NCI-H345 (cell line): Measurements from ENCODE around the gene TRIM25.

Experiments used
- DNase-seq: peaks from one replicate; lab custom pipeline; 2025; lab: John Stamatoyannopoulos, UW

Gene TRIM25

DNA sequence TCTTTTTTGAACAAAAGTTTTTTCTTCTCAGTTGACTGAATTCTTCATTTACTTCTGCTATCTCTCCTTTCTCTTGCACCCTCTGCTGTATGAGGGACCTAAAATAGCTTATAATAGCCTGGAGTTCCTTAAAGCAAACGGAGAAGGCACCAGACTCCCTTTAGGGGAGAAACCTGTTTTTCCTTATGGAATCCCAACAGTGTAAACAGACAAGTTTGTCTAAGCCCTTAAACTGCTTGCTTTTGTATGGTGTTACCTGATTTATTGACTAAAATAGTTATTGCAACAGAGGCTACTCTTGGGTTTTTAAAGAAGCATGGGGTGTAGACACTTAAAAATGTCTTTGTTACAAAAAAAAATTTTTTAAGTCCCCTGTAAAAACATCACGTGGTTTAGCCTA lies 12.9 kb upstream of the TRIM25 start:
- DNase-seq, result no peak

DNA sequence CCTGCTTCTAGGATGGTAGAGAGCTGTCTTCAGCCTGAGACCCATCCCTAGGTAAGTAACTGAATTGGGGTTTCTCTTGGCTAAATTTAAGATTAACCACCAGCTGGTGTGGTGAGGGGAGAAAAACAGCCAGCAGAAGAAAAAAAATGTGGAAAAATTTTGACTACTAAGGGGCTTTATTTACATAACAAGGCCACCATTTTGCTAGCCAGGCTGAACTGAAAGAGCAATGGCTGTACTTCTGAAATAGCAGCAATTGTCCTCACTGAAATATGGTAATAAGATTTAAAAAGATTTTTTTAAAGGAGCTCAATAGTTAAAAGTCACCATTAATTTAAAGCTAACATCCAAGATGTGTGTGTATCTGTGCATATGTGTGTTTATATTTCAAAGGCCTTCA lies 12.4 kb upstream of the TRIM25 start:
- DNase-seq, result no peak

DNA sequence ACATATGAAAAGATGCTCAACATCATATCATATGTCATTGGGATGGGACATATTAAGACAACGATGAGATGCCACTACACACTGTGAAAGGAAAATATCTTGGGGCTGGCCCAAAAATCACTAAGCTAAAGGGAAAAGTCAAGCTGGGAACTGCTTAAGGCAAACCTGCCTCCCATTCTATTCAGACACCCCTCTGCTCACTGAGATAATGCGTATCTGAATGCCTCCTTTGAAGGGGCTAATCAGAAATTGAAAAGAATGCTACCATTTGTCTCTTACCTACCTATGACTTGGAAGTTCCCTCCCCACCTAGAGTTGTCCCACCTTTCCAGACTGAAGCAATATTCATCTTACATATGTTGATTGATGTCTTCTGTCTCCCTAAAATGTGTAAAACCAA lies 11.2 kb upstream of the TRIM25 start:
- no peak for DNase-seq

DNA sequence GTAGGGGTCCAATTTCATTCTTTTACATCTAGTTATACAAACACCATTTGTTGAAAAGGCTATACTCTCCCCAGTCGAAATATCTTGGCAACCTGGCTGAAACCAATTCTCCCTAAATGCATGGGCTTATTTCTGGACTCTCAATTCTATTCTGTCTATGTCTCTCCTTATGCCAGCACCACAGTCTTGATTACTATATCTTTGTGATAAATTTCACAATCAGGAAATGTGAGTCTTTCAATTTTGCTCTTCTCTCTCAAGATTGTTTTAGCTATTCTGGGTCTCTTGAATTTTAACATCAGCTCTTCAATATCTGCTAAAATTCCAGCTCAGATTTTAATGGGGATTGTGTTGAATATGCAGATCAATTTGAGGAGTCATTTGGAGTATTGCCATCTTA lies 5.9 kb upstream of the TRIM25 start:
- DNase-seq, result no peak

DNA sequence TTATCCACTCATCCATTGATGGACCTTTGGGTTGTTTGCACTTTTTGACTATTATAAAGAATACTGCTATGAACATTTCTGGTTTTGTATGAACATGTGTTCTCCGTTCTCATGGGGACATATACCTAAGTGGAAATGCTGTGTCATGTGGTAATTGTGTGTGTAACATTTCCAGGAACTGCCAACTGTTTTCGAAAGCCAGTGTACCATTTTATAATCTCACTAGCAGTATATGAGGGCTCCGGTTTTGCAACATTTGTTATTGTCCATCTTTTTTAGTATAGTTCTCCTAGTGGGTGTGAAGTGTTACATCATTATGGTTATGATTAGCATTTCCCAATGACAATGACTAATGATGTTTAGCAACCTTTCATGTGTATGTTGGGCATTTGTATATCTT lies 5.1 kb upstream of the TRIM25 start:
- DNase-seq, result no peak

DNA sequence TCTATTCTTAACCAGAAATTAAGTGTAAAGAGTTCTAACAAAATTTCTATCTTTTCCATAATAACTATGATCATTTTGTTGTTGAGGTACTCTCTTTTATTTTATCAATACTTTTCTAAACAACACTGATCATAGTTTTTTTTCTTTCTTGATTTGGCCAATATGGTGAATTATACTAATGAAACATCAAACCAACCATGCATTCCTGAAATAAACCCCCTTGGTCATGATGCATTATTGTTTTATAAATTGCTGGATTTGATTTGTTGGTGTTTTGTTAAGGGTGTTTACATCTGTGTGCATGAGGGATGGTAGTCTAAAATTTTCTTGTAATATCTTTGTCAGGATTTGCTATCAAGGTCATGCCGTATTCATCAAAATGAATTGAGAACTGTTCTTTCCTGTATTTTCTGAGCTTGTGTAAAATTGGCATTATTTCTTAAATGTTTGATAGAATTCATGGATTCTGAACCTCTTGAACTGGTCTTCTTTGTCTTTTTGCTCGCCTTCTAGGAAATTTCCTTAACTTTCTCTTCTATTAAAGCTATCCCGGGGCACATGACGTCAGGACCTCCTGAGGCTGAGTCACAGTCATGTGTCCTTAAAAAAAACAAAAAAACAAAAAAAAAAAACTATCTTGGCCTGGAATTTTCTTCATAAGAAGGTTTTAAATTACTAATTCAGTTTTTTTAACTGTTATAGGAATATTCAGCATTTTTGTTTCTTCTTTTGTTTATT lies 3.9 kb upstream of the TRIM25 start:
- DNase-seq, result no peak

DNA sequence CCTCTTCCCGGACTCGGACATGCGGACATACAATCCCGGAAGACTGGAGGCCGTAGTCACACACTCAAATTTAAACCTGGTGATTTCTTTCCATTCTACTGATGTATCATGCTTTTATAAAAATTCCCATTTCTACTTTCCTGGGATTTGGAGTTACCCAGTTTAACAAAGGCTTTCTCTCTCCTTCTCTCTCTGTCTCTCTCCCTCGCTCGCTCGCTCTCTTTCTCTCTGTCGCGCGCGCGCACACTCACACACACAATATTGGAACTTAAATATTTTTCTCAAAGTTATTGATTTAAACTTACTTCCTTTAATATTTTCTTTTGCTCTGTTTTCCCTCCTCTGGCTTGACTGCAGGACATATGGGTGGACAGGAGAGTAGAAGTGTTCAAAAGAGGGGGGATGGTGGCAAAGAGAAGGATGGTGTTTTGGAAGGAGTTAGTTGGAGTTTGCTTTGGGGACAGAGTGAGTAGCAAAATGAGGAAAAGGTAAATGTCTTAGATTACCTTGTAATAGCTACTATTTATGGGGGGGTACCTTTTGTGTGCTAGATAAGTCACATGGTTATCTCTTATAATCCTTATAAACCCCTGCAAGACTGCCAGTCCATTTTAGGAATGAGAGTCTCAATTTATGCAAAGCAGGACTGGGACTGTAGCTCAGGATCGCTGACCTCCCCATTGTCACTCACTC lies 878 bp upstream of the TRIM25 start:
- peak; percentile 14 for DNase-seq

DNA sequence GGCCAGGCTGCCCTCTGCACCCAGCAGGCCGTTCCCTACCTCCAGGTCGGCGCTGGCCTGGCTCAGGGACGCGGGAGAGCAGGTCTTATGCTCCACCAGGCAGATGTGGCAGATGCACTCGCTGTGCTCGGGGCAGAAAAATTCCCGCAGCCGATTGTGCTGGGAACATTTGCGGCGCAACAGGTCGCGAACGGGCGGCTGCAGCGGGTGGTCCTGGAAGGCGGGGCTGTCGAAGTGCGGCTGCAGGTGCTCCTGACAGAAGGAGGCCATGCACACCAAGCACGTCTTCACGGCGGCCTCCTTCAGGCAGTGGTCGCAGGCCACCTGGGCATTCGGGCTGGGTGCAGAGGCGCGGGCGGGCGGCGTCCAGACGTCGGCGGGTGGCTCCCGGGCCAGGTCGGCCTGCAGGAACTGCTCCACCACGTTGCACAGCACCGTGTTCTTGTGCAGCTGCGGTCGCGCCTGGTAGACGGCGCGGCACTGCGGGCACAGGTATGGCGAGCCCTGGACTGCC lies 439 bp downstream of the TRIM25 start:
- DNase-seq, result peak; percentile 47

DNA sequence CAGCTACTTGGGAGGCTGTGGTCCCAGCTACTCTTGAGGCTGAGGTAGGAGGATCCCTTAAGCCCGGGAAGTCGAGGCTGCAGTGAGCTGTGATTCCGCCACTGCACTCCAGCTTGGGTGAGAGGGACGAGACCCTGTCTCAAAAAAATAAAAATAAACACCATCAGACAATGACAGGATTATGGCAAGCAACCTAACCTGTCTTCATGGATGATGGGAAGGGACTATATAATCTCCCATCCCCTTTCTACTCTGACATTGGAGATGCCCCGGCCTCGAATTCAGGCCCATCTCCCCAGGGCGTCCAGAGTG lies 893 bp downstream of the TRIM25 start:
- DNase-seq, result no peak

DNA sequence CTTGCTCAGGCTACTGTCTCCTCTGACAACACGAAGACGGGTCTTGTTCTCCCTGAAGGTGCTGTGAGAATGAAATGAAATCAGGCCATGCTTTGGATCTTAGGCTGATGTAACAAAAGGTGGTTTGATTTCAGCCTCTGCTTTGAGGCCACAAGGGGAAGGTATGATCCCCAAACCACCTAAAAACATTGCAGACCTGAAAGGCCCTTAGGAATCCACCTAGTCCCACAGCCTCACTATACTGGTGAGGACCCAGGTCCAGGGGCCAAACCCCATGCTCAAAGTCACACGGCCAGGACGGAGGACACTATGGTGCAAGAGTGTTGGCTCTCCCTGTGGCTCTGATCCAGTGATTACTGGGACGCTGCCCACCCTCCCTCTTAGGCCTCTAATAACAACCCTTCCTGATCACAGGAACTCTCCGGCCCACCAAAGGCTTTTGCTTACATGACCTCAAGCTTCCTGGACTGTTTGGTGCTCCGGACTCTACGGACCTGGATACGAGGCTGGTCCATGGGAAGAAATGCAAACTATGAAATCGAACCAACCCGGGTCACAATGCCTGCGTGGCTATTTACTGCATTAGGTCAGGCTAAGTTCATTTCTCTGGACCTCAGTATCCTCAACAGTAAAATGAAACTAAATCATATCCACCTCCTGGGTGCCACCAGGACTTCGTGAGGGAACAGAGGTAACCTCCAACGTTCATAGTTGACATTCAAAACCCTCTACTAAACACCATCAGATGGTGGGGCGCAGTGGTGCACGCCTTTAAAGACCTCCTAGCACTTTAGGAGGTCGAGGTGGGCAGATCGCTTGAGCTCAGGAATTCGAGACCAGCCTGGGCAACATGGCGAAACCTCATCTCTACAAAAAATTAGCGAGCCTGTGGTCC lies 1.5 kb downstream of the TRIM25 start:
- DNase-seq, result no peak

DNA sequence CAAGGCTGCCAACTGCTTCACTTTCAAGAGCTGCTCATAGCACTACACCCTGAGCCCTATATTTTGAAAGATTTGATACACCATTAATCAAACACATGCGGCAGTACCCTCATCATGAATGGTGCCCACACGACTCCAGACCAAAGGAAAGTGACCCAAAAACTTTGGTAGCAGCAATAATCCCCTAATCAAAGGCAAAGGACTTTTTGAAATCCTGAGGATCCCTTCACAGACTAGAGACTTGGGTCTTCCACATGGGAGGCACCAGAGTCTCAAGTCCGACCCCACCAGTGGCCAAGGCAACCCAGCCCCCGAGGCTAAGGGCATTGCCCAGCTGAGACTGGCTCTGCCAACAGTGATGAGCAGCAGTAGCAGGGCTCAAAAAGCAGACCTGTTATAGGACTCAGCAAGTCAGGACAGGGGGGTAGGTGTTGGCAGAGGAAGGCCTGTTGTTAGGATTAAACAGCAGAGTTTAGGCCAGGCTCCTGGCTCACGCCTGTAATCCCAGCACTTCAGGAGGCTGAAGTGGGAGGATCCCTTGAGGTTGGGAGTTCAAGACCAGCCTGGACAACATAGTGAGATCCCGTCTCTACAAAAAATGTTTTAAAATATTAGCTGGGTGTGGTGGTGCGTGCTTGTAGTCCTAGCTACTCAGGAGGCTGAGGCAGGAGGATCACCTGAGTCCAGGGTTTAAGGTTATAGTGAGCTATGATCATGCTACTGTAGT lies 3.2 kb downstream of the TRIM25 start:
- no peak for DNase-seq

DNA sequence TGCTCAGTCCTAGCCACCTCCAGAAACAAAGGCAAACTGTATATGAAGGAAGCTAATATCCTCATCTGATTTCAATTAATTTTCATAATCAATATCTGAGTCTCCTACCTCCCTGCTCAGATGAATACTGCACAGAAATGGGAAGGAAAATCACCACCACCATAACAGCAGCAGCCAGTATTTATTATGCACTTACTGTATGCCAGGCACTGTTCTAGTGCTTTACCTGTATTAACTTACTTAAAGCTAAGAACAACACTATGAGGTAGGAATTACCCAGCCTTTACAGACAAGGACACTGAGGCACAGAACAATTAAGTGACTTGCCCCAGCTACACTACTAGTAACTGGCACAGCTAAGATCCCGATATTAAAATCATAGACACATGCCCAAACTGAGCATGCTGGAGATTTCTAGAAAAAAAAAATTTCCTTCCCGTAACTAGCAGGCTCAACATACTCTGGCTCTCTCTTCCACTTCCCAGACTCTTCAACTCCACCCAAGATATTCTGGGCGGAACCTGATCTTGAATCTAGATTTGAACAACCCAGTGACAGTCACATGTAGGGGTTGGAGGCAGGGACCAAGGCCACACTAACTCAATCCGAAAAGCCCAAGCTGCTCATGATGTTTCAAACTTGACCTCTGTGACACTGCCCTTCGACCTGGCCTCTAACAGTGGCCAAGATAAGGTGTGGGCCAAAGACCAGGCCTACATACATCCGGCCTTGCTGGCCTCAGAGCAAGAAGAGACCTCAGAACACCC lies 3.9 kb downstream of the TRIM25 start:
- no peak for DNase-seq

DNA sequence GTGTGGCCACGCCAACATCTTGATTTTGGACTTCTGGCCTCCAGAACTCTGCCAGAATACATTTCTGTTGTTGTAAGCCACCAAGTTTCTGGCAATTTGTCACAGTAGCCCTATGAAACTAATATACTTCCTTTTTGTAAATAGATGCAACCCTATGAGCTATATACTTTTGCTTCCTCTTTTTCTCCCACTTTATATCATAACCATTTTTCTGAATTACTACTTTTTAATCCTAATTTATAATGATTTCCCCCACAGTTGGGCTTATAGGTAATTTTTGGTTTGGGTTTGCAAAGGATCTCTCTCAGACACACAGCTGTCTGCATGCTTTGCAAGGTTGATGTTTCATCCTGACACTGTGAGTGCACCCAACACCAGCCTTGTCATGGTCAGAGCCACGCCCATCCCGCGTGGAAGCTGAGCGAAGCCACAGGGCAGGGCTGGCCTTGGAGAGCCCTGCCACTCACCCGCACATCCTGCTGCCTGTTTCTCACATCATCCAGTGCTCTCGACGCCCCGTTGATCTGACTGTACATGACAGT lies 5.8 kb downstream of the TRIM25 start:
- no peak for DNase-seq

DNA sequence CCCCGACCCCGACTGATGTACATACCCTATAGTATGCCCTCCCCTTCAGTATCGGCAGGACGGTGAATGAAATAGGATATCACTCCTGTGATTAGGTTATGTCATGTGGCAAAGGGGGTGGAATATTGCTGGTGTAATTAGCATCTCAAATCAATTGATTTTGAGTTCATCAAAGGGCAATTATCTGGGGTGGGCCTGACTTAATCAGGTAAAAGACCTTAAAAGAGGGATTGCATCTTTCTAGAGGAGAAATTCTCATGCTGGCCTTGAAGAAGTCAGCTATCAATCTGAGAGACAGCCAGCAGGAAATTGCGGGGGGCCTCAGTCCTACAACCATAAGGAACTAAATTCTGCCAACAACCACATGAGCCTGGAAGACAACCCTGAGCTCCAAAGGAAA lies 10.3 kb downstream of the TRIM25 start:
- DNase-seq, result no peak

DNA sequence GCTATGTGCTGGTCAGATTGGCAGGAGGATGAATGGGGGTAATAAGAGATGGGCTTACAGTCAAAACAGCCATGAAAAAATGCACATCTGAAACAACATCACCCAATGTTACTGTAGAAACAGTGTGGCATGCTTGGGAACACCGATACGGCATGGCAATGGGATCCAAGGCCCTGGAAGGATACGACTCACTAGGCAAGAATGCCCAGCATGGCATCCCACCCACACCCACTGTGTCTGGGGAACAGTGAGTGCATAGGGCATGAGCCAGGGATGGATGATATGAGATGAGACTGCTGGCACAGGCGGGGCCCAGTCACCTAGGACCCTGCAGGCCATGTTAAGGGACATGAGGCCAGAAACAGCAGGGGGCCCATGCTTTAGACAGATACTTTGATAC lies 11.5 kb downstream of the TRIM25 start:
- no peak for DNase-seq

DNA sequence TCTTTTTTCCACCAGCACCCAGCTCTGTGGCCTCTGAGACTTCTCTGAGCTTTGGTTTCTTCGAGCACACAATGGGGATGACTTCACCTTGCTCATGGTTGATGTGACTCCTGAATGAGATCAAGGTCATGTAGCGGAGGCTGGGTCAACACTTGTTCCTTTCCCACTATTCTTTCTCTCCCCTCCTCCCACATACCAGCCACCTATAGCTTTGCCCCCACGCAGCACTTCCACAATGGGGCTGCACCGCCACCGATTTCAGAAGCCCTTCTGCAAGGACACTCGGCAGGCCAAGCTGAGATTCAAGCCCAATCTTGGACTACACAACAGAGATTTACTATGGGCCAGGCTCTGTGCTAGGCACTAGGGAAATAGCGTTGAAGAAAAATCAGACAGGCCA lies 14.4 kb downstream of the TRIM25 start:
- no peak for DNase-seq

DNA sequence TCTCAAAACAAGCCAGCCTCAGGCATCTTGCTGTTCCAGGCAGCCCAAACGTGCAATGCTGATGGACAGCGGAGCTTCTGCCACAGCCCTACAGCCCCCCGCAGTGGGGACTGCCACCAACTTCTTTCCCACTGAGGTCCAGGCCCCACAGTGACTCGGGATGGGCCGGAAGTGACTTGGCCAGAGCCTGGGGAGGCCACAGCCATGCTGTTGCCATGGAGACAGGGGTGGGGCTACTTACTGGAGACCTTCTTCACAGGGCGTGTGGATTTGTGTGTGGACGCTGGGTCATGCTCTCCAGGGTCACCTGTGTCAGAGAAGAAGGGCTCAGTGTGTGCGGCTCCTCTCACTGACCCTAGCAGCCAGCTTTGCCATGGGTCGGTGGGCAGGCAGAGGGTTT lies 15.0 kb downstream of the TRIM25 start:
- DNase-seq, result no peak

DNA sequence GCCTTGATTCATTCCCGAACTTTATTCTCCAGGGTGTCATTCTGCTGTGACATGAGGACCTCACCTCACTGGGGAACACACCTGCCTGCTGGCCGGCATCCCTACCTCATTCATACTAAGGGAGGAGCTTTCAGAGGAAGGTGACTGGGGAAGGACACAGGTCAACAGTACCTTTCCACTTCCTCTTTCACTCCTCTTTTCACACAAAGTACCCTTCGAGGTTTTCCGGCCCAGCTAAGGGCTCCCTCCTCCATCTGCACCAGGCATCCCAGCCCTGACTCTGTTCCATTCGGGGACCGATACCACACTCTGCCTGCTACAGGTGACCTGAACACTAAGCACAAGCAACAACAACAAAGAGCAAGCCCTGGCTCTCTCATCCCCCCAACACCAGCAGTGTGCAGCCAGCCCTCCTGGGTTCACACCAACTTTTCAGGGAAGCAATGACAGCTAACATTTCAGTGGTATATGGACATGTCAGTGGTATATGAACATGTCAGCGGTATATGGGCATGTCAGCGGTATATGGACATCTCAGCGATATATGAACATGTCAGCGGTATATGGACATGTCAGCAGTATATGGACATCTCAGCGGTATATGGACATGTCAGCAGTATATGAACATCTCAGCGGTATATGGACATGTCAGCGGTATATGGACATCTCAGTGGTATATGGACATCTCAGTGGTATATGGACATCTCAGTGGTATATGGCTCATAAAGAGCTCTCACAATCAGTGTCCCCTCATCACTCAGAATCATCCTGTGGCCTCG lies 16.0 kb downstream of the TRIM25 start:
- DNase-seq, result no peak

DNA sequence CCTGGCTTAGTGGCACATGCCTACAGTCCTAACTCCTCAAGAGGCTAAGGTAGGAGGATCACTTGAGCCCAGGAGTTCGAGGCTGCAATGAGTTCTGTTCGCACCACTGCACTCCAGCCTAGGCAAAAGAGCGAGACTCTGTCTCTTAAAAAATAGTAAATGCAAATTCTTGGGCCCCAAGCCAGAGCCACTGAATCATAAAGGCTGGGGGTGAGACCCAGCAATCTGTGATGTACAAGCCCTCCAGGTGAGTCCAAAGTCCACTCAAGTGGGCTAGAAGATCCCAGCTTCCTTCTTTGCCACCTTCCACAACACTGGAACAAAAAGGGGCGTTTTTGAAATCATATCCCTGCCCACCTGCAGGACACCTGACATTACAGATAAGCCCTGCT lies 16.9 kb downstream of the TRIM25 start:
- DNase-seq, result no peak

DNA sequence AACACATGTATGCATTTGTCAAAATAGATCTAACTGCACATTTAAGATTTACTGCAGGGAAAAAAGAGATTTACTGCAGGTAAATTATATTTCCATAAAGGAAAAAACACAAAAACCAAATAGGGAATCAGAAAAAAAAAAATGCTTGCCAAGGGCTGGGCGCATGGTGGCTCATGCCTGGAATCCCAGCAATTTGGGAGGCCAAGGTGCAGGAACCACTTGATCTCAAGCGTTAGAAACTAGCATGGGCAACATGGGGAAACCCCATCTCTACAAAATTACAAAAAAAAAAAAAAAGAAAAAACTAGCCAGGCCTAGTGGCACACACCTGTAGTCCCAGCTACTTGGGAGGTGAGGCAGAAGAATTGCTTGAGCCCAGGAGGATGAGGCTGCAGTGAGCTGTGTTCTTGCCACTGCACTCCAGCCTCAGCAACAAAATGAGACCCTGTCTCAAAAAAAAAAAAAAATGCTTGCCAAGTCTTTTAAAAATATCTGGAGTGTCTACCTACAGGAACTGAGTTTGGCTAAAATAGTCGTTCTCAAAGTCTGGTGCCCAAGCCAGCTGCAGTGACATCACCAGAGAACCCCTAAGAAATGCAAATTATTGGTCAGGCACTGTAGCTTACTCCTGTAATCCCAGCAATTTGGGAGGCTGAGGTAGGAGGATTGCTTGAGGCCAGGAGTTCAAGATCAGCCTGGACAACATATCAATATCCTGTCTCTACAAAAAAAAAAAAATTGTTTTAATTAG lies 17.5 kb downstream of the TRIM25 start:
- DNase-seq, result no peak
